Tibial artery (tissue), 4 donors: Measurements from ENCODE around the gene PDCD6IP.

Experiments
- DNase-seq, 2 donors: peaks; one replicate each; pipeline ENCODE4 v3.0.0-alpha.2; 2019
- H3K27ac ChIP-seq, 2 donors: fragments of 200-600 bp; sonication (generic) in 1 of 2; 1 replicate in 1 of 2; 2 replicates in 1 of 2; pipeline ENCODE4 v1.5.1; 2018 to 2019; ENCODE audit warnings: mild to moderate bottlenecking in 1 of 2
- H3K27me3 ChIP-seq, 2 donors: fragments of 200-600 bp; sonication (generic) in 1 of 2; one replicate each; pipeline versions ENCODE4 v1.5.1 to v1.6.0; 2016 to 2019
- H3K36me3 ChIP-seq, 3 donors: fragments of 200-600 bp; sonication (generic) in 2 of 3; one replicate each; pipeline ENCODE4 v1.5.1; 2016 to 2019; ENCODE audit warnings: mild to moderate bottlenecking in 2 of 3
- H3K4me1 ChIP-seq, 4 donors: fragments of 200-600 bp; sonication (generic) in 2 of 4; 1 replicate in 3 of 4; 2 replicates in 1 of 4; pipeline ENCODE4 v1.5.1; 2016 to 2019
- H3K4me3 ChIP-seq, 2 donors: fragments of 200-600 bp; sonication (generic) in 1 of 2; 1 replicate in 1 of 2; 2 replicates in 1 of 2; pipeline ENCODE4 v1.5.1; 2018 to 2019; ENCODE audit warnings: mild to moderate bottlenecking in 2 of 2
- H3K9me3 ChIP-seq, 3 donors: fragments of 200-600 bp; sonication (generic) in 1 of 3; one replicate each; pipeline ENCODE4 v1.5.1; 2016 to 2019
- intact Hi-C: fragments of 100-400 bp; cut with DNase I; formaldehyde crosslinking; loops from one replicate; pipeline ENCODE4 v1.15.0; 2023; ENCODE audit warnings: low total_unique reads
- TF ChIP-seq, protein P1 (sequence below), 2 experiments: fragments of 200-600 bp in 1 of 2; fragments of 450-650 bp in 1 of 2; IDR thresholded peaks; one replicate each; pipeline ENCODE4 v1.5.1; 2017 to 2019; ENCODE audit warnings: antibody characterized with exemption in 2 of 2, mild to moderate bottlenecking in 1 of 2, moderate library complexity in 1 of 2

PDCD6IP gene

DNA sequence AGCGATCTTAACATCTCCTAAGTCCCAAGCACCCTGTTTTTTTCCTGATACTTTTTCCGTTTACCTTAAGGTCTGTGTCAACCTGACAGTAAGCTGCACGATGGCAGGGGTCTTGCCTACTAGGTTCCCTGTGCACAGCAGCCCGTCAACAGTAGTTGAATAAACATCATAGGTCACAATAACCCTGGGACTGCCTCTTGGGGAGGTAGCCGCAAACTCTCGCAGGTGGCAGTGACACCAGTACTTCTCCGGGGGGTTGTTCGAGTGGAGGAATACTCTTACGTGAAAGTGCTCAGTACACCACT lies 365 bp upstream of the PDCD6IP start:
- no peak for DNase-seq
- H3K27ac ChIP-seq, result peak overlapping the region; percentile 92 to 95
- peaks cover 0 to 42% (median 22%) of the 10 kb centered on the region in 4 donors for H3K4me1 ChIP-seq
- H3K4me3 ChIP-seq, result peak overlapping the region; percentile 72 to 88
- intact Hi-C loops, result loop anchor here (5.0 kb wide), 1 partner anchor 81 kb away; the partner anchor contains the start of gene CLASP2
- peaks cover 0 to 6% (median 4%) of the 10 kb centered on the region in 3 donors for H3K36me3 ChIP-seq
- no peaks in the 10 kb centered on the region for H3K9me3 ChIP-seq
- TF ChIP-seq, protein P1, sequence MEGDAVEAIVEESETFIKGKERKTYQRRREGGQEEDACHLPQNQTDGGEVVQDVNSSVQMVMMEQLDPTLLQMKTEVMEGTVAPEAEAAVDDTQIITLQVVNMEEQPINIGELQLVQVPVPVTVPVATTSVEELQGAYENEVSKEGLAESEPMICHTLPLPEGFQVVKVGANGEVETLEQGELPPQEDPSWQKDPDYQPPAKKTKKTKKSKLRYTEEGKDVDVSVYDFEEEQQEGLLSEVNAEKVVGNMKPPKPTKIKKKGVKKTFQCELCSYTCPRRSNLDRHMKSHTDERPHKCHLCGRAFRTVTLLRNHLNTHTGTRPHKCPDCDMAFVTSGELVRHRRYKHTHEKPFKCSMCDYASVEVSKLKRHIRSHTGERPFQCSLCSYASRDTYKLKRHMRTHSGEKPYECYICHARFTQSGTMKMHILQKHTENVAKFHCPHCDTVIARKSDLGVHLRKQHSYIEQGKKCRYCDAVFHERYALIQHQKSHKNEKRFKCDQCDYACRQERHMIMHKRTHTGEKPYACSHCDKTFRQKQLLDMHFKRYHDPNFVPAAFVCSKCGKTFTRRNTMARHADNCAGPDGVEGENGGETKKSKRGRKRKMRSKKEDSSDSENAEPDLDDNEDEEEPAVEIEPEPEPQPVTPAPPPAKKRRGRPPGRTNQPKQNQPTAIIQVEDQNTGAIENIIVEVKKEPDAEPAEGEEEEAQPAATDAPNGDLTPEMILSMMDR (IDR thresholded peaks at IDR 0.05), result no peak
- H3K27me3 ChIP-seq, result no peaks in the 10 kb centered on the region

DNA sequence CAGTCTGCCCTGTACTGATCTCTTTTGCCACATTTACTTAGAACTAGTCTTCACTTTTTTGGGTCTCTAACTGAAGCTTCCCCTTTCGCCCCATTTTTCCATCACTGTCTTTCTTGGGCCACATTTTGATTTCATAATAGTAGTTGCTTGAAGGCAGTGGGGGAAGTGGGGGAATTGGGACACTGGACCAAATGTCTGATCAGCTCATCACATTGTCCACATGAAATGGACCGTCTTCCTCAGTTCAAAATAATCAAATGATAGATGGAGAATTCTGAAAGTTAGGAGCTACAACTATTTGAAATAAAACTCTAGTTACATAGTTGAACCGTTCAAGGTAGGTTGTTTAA lies 747 bp downstream of the PDCD6IP start:
- peaks cover 0 to 45% (median 22%) of the 10 kb centered on the region in 4 donors for H3K4me1 ChIP-seq
- DNase-seq, result no peak
- peak overlapping the region; percentile 72 to 88 for H3K4me3 ChIP-seq
- no peaks in the 10 kb centered on the region for H3K27me3 ChIP-seq
- TF ChIP-seq, protein P1 (IDR thresholded peaks at IDR 0.05), result no peak
- peak overlapping the region; percentile 92 to 95 for H3K27ac ChIP-seq
- H3K36me3 ChIP-seq, result peaks cover 0 to 10% (median 4%) of the 10 kb centered on the region in 3 donors
- intact Hi-C loops, result loop anchor here (5.0 kb wide), 1 partner anchor 82 kb away; the partner anchor contains the start of gene CLASP2
- H3K9me3 ChIP-seq, result no peaks in the 10 kb centered on the region

DNA sequence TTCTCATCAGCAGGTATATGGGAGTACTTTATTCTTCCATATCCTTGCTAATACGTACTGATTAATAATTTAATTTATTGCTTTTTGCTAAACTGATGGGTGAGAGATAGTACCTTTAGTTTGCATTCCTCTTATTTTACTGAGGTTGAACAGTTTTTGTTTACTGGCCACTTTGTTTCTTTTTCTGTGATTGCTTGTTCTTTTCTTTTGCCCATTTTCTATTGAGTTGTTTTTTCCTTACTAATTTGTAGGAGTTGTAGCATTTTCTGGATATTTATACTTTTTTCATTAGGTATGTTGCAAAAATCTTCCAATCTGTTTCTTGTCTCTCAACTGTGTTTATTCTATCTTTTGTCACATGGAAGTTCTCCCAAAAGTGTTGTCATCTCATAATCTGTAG lies 4.8 kb downstream of the PDCD6IP start:
- no peaks in the 10 kb centered on the region for H3K27me3 ChIP-seq
- TF ChIP-seq, protein P1 (IDR thresholded peaks at IDR 0.05), result no peak
- no peak for DNase-seq
- no peak overlapping the region for H3K4me3 ChIP-seq
- H3K27ac ChIP-seq, result no peak overlapping the region
- no peaks in the 10 kb centered on the region for H3K9me3 ChIP-seq
- intact Hi-C loops, result no loop called here
- H3K4me1 ChIP-seq, result peaks cover 0 to 56% (median 33%) of the 10 kb centered on the region in 4 donors
- peaks cover 0 to 12% (median 4%) of the 10 kb centered on the region in 3 donors for H3K36me3 ChIP-seq

DNA sequence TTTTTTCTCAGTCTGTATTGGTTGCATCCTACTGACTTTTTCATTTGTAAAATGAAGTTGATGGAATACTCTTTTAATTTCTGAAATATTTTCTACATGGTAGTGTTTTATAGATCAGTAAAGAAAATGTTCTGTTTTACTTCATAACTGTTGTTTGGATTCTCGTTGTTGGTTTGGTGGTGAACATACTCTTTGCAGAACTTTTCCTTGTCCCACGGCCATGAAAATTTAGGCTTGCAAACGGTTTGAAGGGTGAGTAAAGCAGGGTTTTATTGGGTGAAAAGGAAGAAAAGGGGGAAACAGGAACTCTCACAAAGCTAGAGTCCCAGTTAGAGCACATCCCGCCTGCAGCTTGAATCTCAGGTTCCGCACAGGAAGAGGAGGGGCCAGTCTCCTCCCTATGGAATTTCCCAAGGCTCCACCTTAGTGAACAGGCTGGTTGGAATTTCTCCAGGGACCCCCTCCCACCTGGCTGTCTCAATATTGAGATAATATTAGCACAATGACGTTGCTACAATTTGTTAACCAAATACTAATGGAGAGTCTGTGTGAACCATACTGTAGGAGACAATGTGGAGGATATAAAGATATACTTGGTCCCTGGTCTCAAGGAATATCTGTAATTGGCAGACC lies 5.6 kb downstream of the PDCD6IP start:
- peaks cover 0 to 12% (median 4%) of the 10 kb centered on the region in 3 donors for H3K36me3 ChIP-seq
- no peaks in the 10 kb centered on the region for H3K27me3 ChIP-seq
- intact Hi-C loops, result no loop called here
- H3K27ac ChIP-seq, result no peak overlapping the region
- H3K4me3 ChIP-seq, result no peak overlapping the region
- H3K4me1 ChIP-seq, result peaks cover 0 to 56% (median 33%) of the 10 kb centered on the region in 4 donors
- TF ChIP-seq, protein P1 (IDR thresholded peaks at IDR 0.05), result no peak
- no peaks in the 10 kb centered on the region for H3K9me3 ChIP-seq
- no peak for DNase-seq

DNA sequence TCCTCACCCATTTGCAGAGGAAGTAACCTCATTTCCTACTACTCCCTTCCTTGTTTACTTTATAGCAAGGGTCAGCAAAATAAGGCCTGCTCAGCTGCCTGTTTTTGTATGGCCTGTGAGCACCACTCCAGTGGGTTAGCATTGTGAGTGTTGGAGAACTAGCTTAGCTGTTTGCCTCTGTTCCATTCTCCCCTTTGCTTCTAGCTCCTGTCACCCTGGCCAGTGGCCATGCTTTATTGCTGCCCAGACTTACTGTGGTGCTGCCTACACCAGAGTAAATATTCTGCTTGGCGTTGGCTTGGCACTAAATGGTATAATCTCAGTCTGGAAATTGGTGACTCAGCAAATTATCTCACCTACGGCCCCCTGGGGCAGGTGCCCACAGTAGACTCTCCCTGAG lies 8.8 kb downstream of the PDCD6IP start:
- no peaks in the 10 kb centered on the region for H3K27me3 ChIP-seq
- intact Hi-C loops, result no loop called here
- H3K4me3 ChIP-seq, result no peak overlapping the region
- H3K9me3 ChIP-seq, result no peaks in the 10 kb centered on the region
- TF ChIP-seq, protein P1 (IDR thresholded peaks at IDR 0.05), result no peak
- no peak for DNase-seq
- H3K36me3 ChIP-seq, result peaks cover 0 to 12% (median 4%) of the 10 kb centered on the region in 3 donors
- peaks cover 0 to 46% (median 28%) of the 10 kb centered on the region in 4 donors for H3K4me1 ChIP-seq
- no peak overlapping the region for H3K27ac ChIP-seq
